COLO668 (cell line): ENCODE data around the gene ST6GALNAC3.
"Not testable (repeated sequence)": the region's sequence is repeated elsewhere in the genome, so short reads cannot be mapped to it uniquely, and the experiment has no call there.

Source experiments
- DNase-seq: peaks from one replicate; lab custom pipeline; 2025; ENCODE audit not compliant: unreplicated experiment; lab: John Stamatoyannopoulos, UW

Gene ST6GALNAC3

DNA sequence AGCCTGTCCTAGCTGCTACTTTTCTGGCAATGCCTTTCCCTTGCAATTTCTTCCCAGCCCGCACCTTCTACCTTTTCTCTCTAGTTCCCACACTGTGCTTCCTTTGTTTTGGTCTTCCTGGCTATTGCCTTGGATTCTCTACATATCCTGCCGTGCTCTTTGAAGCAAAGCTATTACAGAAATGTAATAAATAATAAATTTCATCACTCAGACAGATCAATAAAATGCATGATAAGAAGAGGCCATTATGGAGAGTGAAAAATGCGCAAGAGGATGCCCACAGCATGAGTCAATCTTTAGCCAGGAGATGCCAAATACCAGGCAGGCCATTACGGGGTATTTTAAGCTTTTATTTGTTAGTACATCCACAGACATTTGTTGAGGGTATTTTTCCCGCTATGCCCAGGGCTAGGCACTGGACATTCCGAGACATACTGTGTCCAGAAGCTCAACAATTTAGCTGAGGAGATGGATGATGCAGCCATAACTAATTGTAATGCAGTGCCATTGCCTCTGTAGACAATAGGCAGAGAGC is 163.6 kb downstream of the ST6GALNAC3 start:
- DNase-seq, result no peak

- DNase-seq, result peak; percentile 47
These were observed 164.9 kb downstream of the ST6GALNAC3 start for GRCh38 chr1:76239470-76239918.

DNA sequence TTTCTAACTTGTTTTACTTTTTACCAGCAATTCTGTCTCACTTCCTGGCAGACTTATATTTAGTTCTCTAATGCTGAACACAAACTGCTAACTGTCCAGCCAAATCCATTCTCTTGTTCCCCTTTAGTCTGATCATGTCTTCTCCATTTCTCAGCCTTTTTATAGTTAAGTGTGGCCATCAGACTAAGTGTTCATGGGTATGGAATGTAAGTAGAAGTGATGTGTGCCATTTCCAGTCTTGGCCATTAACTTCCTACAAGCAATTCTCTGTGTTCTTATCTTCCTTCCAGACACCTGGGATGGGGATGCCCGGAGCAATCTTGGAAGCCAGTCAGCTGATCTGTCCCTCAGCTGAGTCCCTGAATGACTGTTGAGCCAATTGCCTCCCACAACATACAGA is 165.8 kb downstream of the ST6GALNAC3 start:
- DNase-seq, result no peak

GRCh38 chr1:76242587-76242986 is 168.0 kb downstream of the ST6GALNAC3 start:
- DNase-seq, result not testable (repeated sequence)

DNA sequence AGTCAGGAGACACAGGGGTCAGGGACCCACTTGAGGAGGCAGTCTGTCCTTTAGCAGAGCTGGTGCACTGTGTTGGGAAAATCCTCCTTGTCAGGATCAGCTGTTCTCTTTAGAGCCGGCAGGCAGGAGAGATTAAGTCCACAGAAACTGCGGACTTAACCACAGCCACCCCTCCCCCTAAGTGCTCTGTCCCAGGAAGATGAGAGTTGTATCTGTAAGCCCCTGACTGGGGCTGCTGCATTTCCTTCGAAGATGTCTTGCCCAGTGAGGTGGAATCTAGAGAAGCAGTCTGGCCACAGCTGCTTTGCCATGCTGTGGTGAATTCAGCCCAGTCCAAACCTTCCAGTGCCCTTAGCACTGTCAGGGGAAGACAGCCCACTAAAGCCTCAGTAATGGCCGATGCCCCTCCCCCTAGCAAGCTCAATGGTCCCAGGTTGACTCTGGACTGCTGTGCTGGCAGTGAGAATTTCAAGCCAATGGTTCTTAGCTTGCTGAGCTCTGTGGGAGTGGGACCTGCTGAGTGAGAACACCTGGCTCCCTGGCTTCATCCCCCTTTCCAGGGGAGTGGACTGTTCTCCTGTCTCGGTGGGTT is 172.8 kb downstream of the ST6GALNAC3 start:
- DNase-seq, result no peak

- no peak for DNase-seq
These were observed 175.7 kb downstream of the ST6GALNAC3 start for GRCh38 chr1:76250271-76250670.

DNA sequence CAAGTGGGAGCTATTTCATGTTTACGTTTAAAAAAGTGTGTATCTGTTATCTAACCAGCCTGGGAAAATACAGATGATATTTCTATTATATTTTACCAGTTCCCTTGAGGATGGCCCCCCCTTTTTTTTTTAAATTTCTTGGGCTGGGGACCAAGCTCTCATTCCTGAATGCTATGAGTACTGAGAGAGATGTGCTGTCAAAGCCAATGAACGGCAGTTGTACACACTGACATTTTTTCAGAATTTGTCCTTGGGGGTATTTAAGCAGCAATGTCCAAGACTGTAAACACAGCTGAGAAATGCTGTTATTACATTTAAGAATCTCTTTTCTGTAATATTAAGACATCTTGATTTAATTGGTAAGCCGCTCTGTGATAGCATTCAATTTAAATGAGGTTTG is 177.9 kb downstream of the ST6GALNAC3 start:
- no peak for DNase-seq

DNA sequence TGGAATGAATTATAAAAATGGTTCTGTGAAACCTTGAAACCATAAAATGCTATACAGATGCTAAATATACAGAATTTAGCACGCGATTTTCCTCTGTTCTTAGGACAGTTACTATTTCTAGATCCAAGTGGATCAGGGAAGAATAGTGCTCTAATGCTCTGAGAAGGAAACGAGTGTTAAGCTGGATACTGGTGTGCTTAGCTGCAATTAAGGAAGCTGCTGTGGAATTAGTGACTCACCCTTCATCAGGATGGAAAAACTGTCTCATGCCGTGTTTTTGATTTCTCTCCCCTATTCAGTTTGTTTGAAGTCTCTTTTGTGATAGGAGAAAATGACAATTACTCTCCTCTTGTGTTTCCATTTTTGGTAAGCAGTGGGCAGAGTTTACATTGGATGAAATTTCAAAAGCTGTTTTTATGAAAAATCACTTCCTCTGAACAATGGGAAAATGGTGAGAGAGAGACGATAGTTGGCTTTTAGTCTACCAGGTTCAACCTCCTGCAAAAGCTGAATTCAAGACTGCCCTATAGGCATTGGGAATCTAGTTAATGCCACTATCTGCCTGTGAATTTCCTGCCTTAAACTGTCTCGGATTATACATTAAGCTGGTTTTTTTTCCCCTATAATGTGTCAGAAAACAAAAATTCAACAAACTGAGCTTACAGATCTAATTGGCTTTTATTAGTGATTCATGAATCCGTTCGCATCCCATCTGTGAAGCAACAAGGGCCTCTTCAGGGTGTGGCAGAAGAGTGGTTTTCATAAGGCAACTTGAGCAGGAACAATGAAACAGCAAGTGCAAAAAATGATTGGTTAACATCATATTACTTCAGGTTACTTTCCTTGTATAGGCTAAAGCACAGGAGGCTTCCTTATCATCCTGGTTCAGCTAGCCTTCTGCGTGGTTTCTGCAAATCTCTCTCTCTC is 179.8 kb downstream of the ST6GALNAC3 start:
- DNase-seq, result no peak

- DNase-seq, result no peak
These were observed 182.0 kb downstream of the ST6GALNAC3 start for GRCh38 chr1:76256289-76257223.

DNA sequence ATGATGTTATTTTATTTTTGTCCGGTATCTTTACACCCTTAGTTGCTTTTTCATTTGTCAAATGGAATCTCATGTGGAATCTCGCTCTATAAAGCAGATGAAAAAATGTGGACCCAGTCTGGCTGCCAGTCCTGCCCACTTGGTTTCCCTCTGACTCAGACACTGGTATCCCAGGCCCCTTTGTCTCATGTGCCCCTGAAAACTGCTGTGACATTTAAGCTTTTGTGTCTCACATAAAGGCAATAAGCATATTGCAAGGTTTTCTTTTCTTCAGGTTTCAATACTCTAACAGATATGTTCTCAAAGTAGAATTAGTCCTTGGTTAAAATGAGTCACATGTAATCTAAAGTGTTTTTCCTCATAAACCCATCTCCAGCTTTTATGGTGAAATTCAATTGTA is 183.3 kb downstream of the ST6GALNAC3 start:
- DNase-seq, result no peak

- DNase-seq, result no peak
These were observed 184.7 kb downstream of the ST6GALNAC3 start for GRCh38 chr1:76259270-76259669.

DNA sequence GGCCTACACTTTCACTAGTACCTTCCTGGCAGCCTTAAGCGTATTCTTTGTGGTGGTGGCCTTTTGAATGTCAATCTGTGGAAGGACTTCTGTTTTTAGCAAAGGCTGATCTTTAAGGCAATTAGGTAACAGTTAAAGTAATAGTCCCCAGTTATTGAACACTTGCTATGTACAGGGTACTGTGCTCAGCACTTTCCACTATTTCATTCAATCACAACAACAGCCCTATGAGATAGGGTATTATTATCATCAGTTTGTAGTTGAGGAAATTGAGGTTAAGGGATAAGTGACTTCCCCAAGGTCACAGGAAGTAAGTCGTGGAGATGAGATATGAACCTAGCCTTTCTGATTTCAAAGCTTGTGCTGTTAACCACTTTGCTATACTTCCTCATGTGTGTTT is 185.7 kb downstream of the ST6GALNAC3 start:
- no peak for DNase-seq

- DNase-seq, result no peak
These were observed 188.1 kb downstream of the ST6GALNAC3 start for GRCh38 chr1:76262601-76263000.

- DNase-seq, result no peak
These were observed 190.1 kb downstream of the ST6GALNAC3 start for GRCh38 chr1:76264642-76265041.

- no peak for DNase-seq
These were observed 192.2 kb downstream of the ST6GALNAC3 start for GRCh38 chr1:76266762-76267161.

- DNase-seq, result no peak
These were observed 193.1 kb downstream of the ST6GALNAC3 start for GRCh38 chr1:76267631-76268030.

- no peak for DNase-seq
These were observed 193.8 kb downstream of the ST6GALNAC3 start for GRCh38 chr1:76268341-76268740.

DNA sequence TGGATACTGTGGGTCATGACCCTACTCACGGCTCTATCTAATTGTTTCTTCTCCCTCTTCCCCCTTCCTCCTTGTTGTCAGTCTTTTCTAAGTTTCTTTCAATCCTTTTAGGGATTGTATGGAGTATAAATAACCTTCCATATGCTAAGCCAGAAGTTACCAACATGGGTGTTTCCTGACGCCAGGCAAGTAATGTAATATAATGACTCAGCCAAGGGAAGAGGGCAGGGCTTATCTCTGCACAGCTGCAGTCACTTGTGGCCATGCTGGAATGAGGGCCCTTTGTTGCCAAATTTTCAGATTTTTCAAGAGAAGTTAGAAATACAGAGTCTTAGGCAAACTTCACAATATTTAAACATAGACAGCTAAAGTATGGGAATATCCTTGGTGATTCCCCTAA is 194.6 kb downstream of the ST6GALNAC3 start:
- DNase-seq, result no peak

DNA sequence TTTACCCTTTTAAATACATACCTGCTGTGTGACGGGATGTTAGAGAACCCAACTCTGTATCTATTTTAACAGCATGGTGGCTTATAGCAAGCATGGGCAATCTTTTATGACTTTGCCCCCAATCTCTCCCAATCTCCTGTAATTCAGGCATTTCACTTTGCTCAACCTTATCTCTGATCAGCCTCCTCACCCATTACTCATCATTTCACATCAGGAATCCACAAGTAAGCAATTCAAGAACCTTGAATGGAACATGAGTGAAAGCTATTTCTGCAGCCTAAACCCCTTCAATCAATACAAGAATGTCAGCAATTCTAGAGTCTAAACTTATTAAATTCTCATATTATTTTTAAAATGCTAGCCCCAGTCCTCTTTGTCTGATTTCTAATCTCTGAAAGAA is 199.8 kb downstream of the ST6GALNAC3 start:
- no peak for DNase-seq

- no peak for DNase-seq
These were observed 200.2 kb downstream of the ST6GALNAC3 start for GRCh38 chr1:76274718-76275117.

GRCh38 chr1:76278711-76279100 is 204.2 kb downstream of the ST6GALNAC3 start:
- DNase-seq, result no peak
